ENCODE measurements around the gene LCK. TPM values are rescaled to one million over a fixed set of nuclear protein-coding genes. Genes with fewer than 3 reads are reported as not detected.

LCK gene
- total RNA-seq: 100 to 1,000 TPM; 224 to 246 TPM

DNA sequence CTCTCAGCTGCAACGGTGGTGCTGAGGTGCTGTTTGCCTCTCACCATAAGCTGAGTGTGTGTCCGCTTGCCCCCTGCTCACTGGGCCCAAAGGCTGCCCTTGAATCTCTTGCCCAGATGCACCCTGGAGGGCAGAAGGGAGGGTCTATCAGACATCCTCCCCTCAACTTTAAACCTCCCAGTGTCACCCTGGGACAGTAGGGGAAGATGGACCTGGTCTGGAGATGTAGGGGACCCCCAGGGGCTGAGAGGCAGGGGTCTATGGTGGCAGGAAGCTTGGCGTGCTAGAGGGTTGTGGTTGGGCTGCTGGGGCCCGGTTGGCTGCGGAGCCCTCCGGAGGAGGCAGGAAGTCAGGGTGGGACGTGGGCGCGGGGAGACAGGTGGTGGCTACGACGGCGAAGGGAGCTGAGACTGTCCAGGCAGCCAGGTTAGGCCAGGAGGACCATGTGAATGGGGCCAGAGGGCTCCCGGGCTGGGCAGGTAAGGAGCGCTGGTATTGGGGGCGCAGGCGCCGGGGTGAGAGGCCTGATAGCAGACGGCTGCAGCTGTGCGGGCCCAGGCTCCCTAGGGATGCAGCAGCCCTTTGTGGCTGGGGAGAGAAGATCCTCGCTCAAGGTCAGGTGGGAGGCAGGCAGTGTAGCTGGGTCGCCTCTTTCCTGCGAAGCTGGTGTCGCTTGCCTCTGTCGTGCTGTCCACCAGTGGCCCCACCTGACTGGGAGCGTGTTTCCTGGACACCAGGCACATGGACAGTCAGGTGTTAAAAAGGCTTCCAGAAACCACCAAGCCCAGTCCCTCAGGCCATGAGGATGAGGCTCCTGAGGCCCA lies at the start of gene LCK:
LCK (plus strand) TSS at position 373 of the 824 bp plus-strand sequence. CDS start 23,065 bp downstream, outside the sequence.
- intact Hi-C loops (cut with micrococcal nuclease): loop anchor here (1.0 to 2.0 kb wide), 6 partner anchors 22 to 144 kb away; partner anchors contain the start of genes BSDC1, HDAC1, MARCKSL1 and TXLNA
- ChIA-PET CTCF (interaction anchor here (0.9 to 5.8 kb wide), 4 partner anchors 12 to 53 kb away, joined by 3 to 65 read pairs (median 40); partner anchors contain the start of gene HDAC1), POLR2A (interaction anchor here (0.7 to 4.3 kb wide), 10 partner anchors 8 to 143 kb away, joined by 3 to 37 read pairs (median 5); partner anchors contain the start of genes BSDC1, CCDC28B, HDAC1 and MARCKSL1)
- H3K4me1 Mint-ChIP-seq (ENCODE audit: low read depth): peaks cover 53% of the 10 kb centered on the region
- peak; percentile 89 for DNase-seq
- peak within 1 kb of the TSS; percentile 96 for H3K4me3 Mint-ChIP-seq
- peak within 1 kb of the TSS; percentile 97 for H3K27ac Mint-ChIP-seq
- H3K9me3 Mint-ChIP-seq: no peaks in the 10 kb centered on the region
- no peaks in the 10 kb centered on the region for H3K27me3 Mint-ChIP-seq
- H3K36me3 Mint-ChIP-seq: peaks cover 28% of the 10 kb centered on the region

DNA sequence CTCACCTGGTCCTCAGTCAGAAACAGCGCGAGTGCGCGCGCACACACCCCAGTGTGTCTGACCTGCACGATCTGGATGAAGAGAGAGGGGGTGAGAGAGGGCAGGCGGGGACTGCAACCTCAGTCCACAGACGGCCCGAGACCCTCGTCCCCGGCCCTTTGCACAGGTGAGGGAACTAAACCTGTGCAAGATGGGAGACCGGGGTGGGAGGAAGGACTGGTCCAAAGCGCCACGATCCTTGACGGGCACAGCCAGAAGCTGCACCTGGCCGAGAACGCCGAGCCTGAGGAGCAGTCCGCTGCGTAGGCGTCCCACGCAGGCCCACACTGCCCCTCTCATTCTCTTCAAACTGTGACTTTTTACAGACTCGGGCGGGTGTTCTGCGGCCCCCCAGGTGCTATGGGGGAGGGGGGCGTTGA lies 46.1 kb upstream of the LCK start:
- intact Hi-C loops (cut with micrococcal nuclease): no loop called here
- no peak for DNase-seq
- ChIA-PET CTCF (interaction anchor here (1.8 to 3.7 kb wide), 2 partner anchors 11 to 43 kb away, joined by 9 to 31 read pairs; partner anchors contain the start of gene FAM167B), POLR2A (interaction anchor here (0.6 to 2.8 kb wide), 5 partner anchors 11 to 614 kb away, joined by 3 to 19 read pairs (median 3); partner anchors contain the start of gene TXLNA)
- Mint-ChIP-seq H3K9me3 (no peaks in the 10 kb centered on the region), H3K27me3 (no peaks in the 10 kb centered on the region), H3K4me3 (peak overlapping the region; percentile 89), H3K27ac (no peak overlapping the region), H3K4me1 (ENCODE audit: low read depth) (peaks cover 37% of the 10 kb centered on the region), H3K36me3 (peaks cover 2% of the 10 kb centered on the region)

DNA sequence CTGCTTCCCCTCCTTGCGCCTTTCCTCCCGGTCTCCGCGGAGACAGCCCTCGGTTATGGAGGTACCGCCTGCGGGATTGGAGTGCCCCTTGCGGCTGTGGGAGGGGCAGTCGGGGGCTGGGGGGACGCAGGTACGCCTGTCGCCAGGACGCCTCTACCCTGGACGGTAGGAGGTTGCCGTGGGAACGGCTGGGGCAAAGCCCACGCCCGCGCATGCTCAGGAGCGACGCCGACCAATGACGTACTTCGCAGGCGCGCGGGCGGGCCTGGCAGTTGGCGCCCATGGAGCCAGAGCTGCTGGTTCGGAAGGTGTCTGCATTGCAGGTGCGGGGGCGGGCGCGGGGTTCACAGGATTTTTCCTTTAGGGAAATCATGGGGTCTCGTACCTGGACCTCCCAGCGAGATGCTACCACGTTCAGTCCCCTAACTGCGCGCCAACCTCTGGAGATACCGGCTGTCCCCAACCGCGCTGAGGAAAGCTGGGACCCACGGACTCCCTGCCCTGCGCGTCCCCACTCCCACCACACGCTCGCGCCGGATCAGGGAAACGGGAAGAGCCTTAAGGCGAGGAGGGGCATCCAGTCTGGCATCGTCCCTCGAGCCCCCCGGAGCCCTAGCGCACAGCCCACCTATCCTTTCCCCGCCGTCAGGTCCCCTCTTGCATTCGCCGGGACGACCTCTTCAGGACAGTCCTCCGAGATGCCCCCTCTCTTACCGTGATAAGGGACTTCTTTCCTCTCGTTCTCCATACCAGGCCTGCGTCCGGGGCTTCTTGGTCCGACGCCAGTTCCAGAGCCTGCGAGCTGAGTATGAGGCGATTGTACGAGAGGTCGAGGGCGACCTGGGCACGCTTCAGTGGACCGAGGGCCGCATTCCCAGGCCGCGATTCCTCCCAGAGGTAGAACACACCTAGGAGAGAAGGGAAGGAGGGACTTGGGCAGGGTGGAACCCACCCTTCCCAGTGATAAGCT lies 45.4 kb upstream of the LCK start, which contains the start of gene IQCC:
IQCC (plus strand) TSS at position 271 of the 970 bp plus-strand sequence; CDS start at position 282, 11 bp downstream.
- intact Hi-C loops (cut with micrococcal nuclease): no loop called here
- peaks cover 2% of the 10 kb centered on the region for H3K36me3 Mint-ChIP-seq
- no peaks in the 10 kb centered on the region for H3K9me3 Mint-ChIP-seq
- H3K4me3 Mint-ChIP-seq: peak within 1 kb of the TSS; percentile 89
- CTCF ChIA-PET: interaction anchor here (0.7 to 3.7 kb wide), 5 partner anchors 10 to 132 kb away, joined by 3 to 31 read pairs (median 4); partner anchors contain the start of genes FAM167B, MARCKSL1 and TMEM39B
- H3K27me3 Mint-ChIP-seq: no peaks in the 10 kb centered on the region
- POLR2A ChIA-PET: interaction anchor here (0.5 to 2.8 kb wide), 10 partner anchors 8 to 613 kb away, joined by 3 to 19 read pairs (median 3); partner anchors contain the start of gene TXLNA
- peak; percentile 92 for DNase-seq
- H3K4me1 Mint-ChIP-seq (ENCODE audit: low read depth): peaks cover 32% of the 10 kb centered on the region
- H3K27ac Mint-ChIP-seq: peak within 1 kb of the TSS; percentile 58

DNA sequence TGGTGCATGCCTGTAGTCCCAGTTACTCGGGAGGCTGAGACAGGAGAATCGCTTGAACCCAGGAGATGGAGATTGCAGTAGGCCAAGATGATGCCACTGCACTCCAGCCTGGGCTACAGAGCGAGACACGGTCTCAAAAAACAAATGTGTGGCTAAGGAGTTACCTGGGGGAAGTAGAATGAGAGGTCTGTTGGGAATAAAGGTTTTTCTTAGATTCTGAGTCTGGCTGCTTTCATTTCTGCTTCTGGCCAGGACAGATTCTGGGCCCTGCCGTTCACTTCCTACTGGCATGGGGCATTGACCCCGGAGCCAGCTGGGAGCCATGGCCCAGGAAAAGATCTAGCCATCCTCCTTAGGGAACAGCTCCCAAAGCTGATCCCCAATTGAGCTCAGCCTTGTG lies 42.6 kb upstream of the LCK start:
- Mint-ChIP-seq H3K4me3 (no peak overlapping the region), H3K27ac (no peak overlapping the region), H3K9me3 (no peaks in the 10 kb centered on the region), H3K27me3 (no peaks in the 10 kb centered on the region), H3K36me3 (peaks cover 2% of the 10 kb centered on the region), H3K4me1 (ENCODE audit: low read depth) (peaks cover 16% of the 10 kb centered on the region)
- POLR2A ChIA-PET: no interaction called here
- intact Hi-C loops (cut with micrococcal nuclease): no loop called here
- CTCF ChIA-PET: interaction anchor here (0.5 to 3.7 kb wide), 2 partner anchors 7 to 9 kb away, joined by 3 to 31 read pairs; no protein-coding TSS in a partner anchor
- no peak for DNase-seq

DNA sequence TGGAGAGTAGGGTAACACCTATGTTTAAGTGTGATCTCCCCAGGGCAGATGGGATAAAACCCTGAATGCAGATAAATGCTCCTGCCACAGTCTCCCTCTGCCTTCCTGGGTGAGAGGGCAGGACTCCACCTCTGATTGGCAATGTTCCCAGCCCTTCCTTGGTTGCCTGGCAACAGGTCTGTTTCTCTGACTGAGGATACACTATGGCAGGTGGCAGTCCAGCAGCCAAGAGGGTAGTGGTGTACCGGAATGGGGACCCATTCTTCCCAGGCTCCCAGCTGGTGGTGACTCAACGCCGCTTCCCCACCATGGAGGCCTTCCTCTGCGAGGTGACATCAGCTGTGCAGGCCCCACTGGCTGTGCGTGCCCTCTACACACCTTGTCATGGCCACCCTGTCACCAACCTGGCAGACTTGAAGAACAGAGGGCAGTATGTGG lies 42.2 kb upstream of the LCK start, which contains the start of gene DCDC2B:
DCDC2B (plus strand) TSS at position 199 of the 438 bp plus-strand sequence; CDS start at position 204, 5 bp downstream.
- intact Hi-C loops (cut with micrococcal nuclease): no loop called here
- CTCF ChIA-PET: interaction anchor here (0.5 kb wide), 1 partner anchor 10 kb away, joined by 3 read pairs; no protein-coding TSS in a partner anchor
- Mint-ChIP-seq H3K4me1 (ENCODE audit: low read depth) (peaks cover 15% of the 10 kb centered on the region), H3K36me3 (peaks cover 2% of the 10 kb centered on the region), H3K27me3 (no peaks in the 10 kb centered on the region), H3K4me3 (no peak within 1 kb of the TSS), H3K9me3 (no peaks in the 10 kb centered on the region), H3K27ac (no peak within 1 kb of the TSS)
- POLR2A ChIA-PET: no interaction called here
- DNase-seq: peak; percentile 14

DNA sequence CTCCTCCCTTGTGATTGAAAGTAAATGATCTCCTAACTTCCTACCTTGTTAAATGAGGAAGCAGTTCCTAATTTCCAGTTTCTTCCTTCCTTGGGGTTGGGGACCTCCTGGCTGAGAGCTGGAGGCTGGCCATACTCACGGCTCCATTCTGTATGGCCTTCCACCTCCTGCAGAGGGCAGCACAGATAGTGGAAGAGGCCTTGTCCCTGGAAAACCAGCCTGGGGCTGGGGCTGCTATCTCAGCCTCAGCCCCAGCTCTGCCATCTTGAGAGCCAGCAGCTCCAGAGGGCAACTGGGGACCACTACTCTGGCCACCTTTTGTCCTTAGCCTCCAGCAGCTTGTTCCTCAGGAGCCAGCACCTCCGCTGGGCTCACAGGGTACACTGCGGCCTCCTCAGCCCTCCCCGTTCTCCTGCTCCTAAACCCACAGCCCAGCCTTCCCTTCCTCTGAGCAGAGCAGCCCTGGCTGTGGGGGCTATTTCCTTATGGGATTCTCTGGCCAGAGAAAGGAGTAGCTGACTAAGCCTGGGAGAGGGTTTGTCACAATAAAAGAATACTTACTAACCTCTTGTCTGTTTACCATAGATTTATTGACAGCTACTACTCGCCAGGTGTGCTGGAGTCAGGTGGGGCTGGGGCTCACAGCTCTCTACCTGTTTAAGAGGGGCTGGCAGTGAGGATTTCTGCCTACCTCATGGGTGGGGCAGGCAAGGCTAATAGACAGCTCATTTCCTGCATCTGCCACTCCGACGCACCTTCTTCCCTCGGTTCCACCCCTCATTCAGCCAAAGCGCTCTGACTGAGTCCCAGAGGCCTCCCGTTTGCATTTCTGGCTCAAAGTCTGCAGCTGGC lies 35.2 kb upstream of the LCK start:
- Mint-ChIP-seq H3K4me1 (ENCODE audit: low read depth) (peaks cover 14% of the 10 kb centered on the region), H3K27ac (peak overlapping the region; percentile 8), H3K27me3 (no peaks in the 10 kb centered on the region), H3K4me3 (no peak overlapping the region), H3K9me3 (no peaks in the 10 kb centered on the region), H3K36me3 (peaks cover 10% of the 10 kb centered on the region)
- ChIA-PET POLR2A (interaction anchor here (1.1 to 1.6 kb wide), 5 partner anchors 10 to 178 kb away, joined by 3 to 19 read pairs (median 5); partner anchors contain the start of genes BSDC1, IQCC and MARCKSL1), CTCF (interaction anchor here (0.6 to 3.1 kb wide), 57 partner anchors 9 to 208 kb away, joined by 3 to 65 read pairs (median 5); partner anchors contain the start of genes BSDC1, CCDC28B, FAM167B and HDAC1)
- peak; percentile 74 for DNase-seq
- intact Hi-C loops (cut with micrococcal nuclease): loop anchor here (1.0 kb wide), 1 partner anchor 197 kb away; no protein-coding TSS in a partner anchor

DNA sequence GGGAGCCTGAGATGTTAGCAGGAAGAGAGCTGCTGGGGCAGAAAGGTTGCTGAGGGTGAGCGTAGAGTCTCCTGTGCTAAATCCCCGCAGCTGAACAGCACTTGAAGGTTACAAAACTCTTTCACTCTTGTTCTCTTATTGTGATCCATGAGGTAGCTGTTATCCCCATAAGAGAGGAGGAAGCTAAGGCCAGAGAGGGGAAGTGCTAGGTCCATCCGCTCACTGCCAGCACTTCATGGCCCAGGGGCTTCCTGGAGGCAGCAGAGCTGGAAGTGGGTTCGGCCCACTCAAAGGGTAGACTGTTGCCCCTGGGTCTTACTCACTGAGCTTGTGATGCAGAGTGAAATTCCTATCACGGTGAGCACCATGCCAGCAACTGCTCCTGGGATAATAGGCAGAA lies 34.5 kb upstream of the LCK start:
- Mint-ChIP-seq H3K4me1 (ENCODE audit: low read depth) (peaks cover 20% of the 10 kb centered on the region), H3K27ac (no peak overlapping the region), H3K9me3 (no peaks in the 10 kb centered on the region), H3K27me3 (no peaks in the 10 kb centered on the region), H3K4me3 (no peak overlapping the region), H3K36me3 (peaks cover 10% of the 10 kb centered on the region)
- POLR2A ChIA-PET: interaction anchor here (0.9 to 1.6 kb wide), 3 partner anchors 11 to 37 kb away, joined by 3 to 19 read pairs (median 3); partner anchors contain the start of gene IQCC
- intact Hi-C loops (cut with micrococcal nuclease): no loop called here
- CTCF ChIA-PET: interaction anchor here (0.7 to 3.1 kb wide), 32 partner anchors 10 to 207 kb away, joined by 3 to 65 read pairs (median 7); partner anchors contain the start of genes BSDC1, CCDC28B, FAM167B and HDAC1
- DNase-seq: no peak

DNA sequence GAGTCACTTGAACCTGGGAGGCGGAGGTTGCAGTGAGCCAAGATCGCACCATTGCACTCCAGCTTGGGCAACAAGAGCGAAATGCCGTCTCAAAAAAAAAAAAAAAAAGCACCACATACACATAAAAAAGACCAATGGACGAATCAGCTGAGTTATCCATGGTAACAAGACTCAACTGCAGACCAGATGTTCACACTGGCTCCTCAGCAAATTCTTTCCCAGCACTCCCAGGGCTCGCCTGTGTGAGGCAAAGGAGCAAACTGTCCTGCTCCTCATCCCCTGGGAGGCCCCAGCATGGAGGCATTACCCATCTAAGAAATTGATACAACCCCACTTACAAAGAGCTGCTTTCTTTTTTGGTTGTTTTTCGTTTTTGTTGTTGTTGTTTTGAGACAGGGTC lies 32.0 kb upstream of the LCK start:
- no peaks in the 10 kb centered on the region for H3K9me3 Mint-ChIP-seq
- no peak overlapping the region for H3K4me3 Mint-ChIP-seq
- H3K27me3 Mint-ChIP-seq: no peaks in the 10 kb centered on the region
- peaks cover 16% of the 10 kb centered on the region for H3K36me3 Mint-ChIP-seq
- no peak overlapping the region for H3K27ac Mint-ChIP-seq
- peaks cover 33% of the 10 kb centered on the region for H3K4me1 Mint-ChIP-seq (ENCODE audit: low read depth)
- ChIA-PET CTCF (interaction anchor here (0.6 to 1.0 kb wide), 2 partner anchors 30 to 102 kb away, joined by 3 read pairs; no protein-coding TSS in a partner anchor), POLR2A (no interaction called here)
- no peak for DNase-seq
- intact Hi-C loops (cut with micrococcal nuclease): no loop called here

DNA sequence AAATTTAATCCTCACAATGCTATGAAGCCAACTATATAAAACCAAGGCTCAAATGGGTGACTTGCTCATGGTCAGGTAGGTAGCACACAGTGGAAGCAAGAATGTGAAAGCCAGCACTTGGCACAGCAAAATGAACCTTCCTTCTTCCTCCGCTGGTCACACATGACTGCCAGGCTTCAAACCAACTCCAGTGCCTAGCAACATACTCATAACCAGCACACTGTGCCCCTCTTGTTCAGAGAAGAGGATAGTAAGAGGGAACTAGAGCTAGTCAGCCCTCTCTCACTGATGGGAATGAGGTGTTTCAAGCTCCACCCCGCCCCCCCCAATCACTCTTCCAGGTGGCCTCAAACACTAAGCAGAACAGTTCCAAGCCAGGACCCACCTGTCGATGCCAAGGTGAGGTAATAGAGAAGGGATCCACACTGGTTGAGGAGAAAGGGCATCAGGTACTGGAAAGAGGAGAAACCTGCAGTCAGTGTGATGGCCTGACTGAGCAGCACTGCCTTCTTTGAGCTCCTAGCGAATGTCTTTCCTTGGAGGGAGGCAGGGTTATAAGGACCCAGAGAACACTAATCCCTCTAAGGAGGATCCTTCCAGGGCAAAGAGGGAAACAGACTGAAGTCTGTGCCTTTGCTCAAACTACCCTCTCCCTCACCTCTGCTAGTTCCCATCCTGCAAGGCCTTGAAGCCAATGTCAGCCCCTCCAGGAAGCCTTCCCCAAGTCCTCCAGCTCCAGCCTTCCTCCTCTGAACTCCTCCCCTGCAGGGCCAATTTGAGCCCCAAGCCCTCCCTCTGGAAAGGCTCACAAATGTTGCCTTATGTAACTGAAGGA lies 30.1 kb upstream of the LCK start:
- CTCF ChIA-PET: interaction anchor here (1.4 to 5.1 kb wide), 2 partner anchors 27 to 181 kb away, joined by 3 to 31 read pairs; partner anchors contain the start of gene FAM167B
- H3K27ac Mint-ChIP-seq: peak overlapping the region; percentile 94
- no peaks in the 10 kb centered on the region for H3K27me3 Mint-ChIP-seq
- POLR2A ChIA-PET: interaction anchor here (0.6 kb wide), 1 partner anchor 48 kb away, joined by 4 read pairs; no protein-coding TSS in a partner anchor
- peaks cover 40% of the 10 kb centered on the region for H3K4me1 Mint-ChIP-seq (ENCODE audit: low read depth)
- H3K9me3 Mint-ChIP-seq: no peaks in the 10 kb centered on the region
- intact Hi-C loops (cut with micrococcal nuclease): no loop called here
- peak overlapping the region; percentile 95 for H3K4me3 Mint-ChIP-seq
- peaks cover 20% of the 10 kb centered on the region for H3K36me3 Mint-ChIP-seq
- DNase-seq: no peak

Data from activated CD4-positive, alpha-beta memory T cell treated with anti-CD3 and anti-CD28 coated beads for 36 hours (primary cell).